Stimulated activated CD8-positive, alpha-beta memory T cell treated with anti-CD3 and anti-CD28 coated beads, Interleukin-15, amount 100 ng/mL, for 48 hours (primary cell): ENCODE measurements around the gene TRIOBP.
"Not testable (repeated sequence)": the region's sequence is repeated elsewhere in the genome, so short reads cannot be mapped to it uniquely, and the experiment has no call there.

Experiments
- DNase-seq, 2 donors: peaks; one replicate each; pipeline ENCODE4 v3.0.0-alpha.2; 2020; ENCODE audit warnings: low read depth in 2 of 2

TRIOBP gene

DNA sequence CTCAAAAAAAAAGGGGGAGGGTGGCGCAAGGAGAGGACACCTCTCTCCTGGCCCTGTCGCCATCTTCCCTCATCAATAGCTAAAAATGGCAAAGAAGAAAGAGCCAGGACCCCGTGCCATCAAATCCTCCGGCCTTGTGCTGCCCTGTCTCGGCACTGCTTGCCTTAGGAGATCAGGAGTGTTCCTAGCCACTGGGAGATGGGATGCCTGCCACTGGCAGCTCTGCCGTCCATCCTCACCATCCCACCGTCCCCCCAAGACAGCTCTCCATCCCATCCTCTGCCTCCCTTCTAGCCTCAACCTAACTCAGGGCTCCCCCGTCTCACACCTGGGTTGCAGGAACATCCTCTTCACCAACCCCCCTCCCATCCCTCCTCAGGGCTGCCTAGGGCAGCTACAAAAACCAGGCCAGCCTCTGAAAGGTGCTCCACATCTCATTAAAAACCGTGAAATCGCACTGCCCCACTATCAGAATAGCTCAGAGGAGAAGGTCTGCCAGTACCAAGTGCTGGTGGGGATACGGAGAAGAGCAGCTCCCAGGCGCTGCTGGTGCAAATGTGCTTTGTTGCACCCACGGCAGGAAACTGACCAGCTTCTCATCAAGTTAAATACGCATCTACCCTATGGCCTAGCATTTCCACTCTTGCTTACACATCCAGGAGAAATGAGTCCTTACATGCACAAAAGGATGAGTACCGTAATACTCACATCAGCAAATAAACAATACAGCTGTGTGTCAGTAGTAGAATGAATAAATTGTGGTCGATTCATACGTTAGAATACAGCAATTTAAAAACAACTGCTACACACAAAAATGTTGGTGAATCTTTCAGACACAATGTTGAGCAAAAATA is 79.2 kb downstream of the TRIOBP start:
- no peak for DNase-seq

DNA sequence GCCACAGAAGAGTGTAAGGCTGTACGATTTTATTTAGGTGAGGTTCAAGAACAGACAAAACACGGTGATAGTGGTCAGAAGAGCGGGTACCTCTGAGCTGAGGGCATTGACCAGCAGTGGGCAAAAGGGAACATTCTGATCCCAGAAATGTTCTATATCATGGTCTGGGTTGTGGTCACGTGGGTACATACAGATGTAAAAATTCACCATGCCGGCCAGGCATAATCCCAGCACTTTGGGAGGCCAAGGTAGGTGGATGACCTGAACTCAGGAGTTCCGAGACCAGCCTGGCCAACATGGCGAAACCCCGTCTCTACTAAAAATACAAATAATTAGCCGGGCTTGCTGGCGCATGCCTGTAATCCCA is 79.8 kb downstream of the TRIOBP start:
- no peak for DNase-seq

DNA sequence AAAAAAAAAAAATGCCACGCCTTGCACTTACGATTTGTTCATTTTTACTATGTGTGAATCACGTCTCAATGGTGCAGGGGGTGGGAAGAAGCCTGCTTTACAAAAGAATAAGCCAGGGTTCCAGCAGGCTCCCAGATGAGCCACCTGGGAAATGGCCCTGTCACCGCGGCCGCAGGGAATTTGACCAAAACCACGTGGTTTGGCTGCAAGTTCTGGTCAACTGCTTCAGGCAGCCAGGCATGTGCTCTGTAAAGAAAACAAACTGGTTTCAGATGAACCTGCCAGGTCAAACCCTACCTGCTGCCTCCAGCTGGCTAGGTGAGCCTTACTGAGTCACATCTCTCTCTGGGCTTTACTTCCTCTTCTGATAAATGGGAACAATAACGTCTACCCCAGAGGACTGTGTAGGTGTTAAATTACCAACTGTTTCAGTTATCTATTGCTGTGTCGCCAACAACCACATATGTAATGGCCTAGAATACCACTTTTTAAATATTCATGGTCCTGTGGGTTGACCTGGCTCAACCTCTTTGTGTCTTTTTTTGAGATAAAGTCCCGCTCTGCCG is 80.4 kb downstream of the TRIOBP start:
- no peak for DNase-seq

GRCh38 chr22:37778370-37779009 is 81.6 kb downstream of the TRIOBP start:
- no peak for DNase-seq

- DNase-seq = no peak
These were observed 84.7 kb downstream of the TRIOBP start for GRCh38 chr22:37781434-37782059.

DNA sequence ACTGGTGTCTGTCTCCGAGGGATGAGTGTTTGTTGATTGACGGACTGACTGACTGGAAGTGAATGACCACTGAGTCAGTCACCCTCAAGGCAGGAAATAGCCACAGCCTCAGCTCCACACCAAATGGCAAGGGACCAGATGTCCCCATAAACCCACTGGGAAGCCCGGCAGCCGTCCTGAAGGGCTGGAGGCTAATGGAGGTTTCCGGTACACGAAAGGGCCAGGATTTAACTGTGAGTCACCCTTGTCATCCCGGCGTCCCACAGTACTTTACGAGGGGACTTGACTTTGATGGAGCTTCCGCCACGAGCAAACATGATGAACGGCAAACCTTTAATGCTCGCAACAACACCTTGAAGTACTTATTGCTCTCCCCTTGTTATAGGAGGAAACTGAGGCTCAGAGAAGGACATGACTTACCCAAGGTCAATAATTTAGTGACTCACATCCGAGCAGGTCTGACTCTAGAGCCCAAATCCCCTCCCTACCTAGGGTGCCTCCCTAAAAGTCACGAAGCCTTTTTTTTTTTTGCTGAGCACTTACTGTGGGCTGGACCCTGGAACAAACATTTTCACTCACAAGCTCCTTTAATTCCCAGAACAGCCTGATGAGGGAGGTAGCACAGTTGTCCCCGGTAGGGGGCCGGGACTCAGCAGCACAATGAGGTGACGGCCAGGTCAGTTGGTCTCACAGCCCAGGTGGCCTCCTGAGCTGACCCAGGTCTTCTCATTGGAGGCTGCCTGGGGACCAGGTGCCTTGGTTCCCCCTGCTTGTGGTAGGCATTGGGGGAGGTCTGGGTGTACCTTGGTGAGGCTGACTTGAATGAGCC is 85.7 kb downstream of the TRIOBP start:
- DNase-seq = no peak

GRCh38 chr22:37784829-37785495 is 88.1 kb downstream of the TRIOBP start:
- DNase-seq = no peak

DNA sequence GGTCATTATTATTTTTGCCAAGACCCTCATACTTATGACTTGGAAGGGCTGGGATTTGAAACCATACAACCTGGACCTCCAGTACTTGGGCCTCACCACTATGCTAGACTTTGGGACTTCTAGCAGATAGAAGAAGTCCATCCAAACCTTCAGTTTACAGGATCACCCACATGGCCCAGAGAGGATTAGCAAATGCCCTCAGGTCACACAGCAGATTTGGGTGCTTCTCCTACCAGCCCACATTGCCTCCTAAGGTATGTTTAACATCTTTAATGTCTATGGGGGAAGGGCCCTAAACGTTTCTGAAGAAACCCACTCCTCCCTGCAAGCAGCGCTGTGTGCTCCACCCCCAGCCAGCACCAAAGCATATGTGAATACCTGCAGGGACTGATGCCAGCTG is 93.4 kb downstream of the TRIOBP start:
- no peak for DNase-seq

- no peak for DNase-seq
These were observed 95.6 kb downstream of the TRIOBP start for GRCh38 chr22:37792494-37792893.

GRCh38 chr22:37794376-37794775 is 97.5 kb downstream of the TRIOBP start:
- DNase-seq = no peak

GRCh38 chr22:37796079-37796478 is 99.2 kb downstream of the TRIOBP start:
- no peak for DNase-seq

GRCh38 chr22:37797259-37797658 is 100.4 kb downstream of the TRIOBP start:
- not testable (repeated sequence) for DNase-seq

- no peak for DNase-seq
These were observed 101.1 kb downstream of the TRIOBP start for GRCh38 chr22:37797874-37798500.

GRCh38 chr22:37799979-37800378 is 103.1 kb downstream of the TRIOBP start:
- DNase-seq = not testable (repeated sequence)

- DNase-seq = no peak
These were observed 105.1 kb downstream of the TRIOBP start for GRCh38 chr22:37801946-37802309.

DNA sequence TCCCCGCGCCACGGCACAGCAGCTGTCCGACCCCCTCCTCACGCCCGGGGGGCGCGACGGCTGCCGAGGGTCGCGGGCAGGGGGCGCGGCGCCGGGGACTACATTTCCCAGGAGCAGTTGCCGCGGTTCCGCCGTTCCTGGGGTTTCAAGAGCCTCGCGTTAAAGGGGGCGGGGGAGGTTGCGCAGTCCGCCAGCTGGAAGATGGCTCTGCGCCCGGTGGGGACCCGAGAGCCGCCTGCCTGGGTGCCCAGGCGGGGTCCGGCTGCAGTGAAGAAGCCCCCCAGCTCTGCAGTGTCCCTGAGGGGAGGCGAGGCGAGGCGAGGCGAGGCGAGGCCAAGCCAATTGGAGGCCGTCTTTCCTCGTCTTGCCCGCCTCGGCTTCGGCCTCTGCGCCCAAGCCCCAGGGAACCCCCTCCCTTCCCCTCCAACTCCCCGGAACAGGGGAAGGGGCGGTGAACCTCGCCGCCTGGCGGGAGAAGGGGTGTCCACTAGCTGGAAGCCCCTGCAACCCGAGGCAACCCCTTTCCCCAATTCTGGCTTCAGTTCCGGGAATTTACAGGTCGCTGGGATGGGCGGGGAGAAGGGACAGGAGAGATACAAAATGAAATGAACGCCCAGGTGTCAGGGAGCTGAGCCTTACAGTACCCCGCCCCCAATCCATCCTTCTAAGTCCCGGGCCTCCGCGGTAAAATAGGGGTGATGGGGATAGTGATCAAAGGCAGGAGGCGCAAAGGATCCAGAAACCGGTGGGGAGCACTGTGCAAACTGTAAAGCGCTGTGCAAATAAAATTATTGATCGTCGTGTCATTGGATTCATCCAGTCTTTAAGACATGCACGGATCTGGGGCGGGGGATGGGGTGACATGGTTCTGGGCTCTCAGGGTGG is 105.7 kb downstream of the TRIOBP start:
- no peak for DNase-seq

GRCh38 chr22:37803195-37803638 is 106.4 kb downstream of the TRIOBP start:
- DNase-seq = no peak

DNA sequence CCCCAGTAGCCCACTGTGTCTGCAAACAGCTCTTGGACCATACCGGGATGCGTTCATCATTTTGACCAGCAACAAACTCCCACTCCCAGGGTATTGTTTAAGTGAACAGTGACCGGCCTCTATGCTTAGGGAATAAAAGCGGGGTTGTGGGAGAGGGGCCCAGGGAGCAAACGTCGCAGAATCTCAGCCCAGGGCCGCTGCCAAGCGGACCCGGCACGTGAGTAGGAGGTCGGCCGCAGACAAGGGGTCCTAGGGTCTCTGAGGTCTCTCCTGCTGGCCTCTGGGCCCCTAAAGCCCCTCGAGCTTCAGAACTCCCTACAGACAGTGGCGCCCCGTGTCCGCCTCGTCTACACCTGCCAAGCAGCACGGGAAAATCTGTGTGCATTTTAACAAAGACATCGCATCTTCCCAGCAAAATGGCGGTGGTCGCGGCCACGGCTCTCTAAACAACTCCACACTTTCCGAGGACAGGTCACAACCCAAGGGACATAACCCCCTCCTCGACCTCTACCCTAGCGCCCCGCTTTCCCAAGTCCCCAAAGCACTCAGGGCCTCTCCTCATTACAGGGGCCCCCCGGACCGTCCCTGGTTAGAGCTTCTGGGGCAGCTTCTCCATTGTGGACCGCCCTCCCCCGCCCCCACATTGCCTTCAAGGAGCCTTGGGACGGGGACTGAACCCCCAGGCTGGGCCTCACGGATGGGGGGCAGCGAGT is 106.9 kb downstream of the TRIOBP start:
- no peak for DNase-seq

- DNase-seq = no peak
These were observed 107.6 kb downstream of the TRIOBP start for GRCh38 chr22:37804352-37804880.
